Placental pericyte (primary cell): Measurements from ENCODE around the gene LIX1L. TPM values are rescaled to one million over a fixed set of nuclear protein-coding genes. Genes with fewer than 3 reads are reported as not detected.

Experiments
- total RNA-seq: library from RNA; depleted of rRNA; stranded (reverse); fragments of >200 nt; gene quantifications from 2 replicates; pipeline ENCODE4 v1.2.3, GENCODE V29; 2012

LIX1L gene
- total RNA-seq, result 27.8 and 43.1 TPM in 2 replicates

DNA sequence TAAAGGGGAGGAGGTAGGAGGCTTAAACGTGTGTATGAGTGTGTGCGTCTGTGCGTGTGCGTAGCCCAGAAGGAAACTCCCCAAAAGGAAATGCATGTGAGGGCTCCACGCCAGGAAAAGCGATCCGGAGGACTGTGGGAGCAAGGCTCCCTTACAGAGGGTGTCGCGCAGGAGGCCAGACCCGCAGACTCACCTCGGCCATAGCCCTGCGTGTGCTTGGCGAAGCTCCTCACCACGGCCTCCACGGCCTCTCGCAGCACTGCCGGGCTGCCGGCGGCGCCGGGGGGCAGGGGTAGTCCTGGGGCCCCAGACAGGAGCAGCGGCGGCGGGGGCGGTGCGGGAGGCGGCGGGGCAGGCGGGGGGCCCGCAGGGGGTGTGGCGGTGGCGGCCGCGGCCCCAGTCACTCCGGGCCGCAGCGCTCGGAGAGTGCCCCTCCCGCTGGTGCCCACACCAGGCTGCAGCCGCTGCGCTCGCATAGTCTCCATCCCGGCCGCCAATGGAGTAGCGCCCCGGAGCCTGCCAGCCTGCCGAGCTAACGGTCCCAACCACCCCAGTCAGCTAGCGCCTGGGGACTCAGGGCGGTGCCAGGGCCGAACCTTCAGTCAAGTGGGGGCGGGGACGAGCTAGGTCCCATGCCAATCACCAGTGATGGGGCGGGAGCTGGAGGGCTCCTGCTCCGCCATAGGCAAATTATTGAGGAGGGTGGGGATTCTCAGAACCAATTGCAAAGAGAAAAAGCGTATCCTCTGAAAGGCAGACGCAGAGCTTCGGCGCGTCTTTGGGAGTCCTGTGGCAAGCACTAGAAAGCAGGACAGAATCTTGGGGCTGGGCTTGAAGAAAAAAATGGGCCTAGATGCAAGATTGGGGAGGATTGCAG, at the start of gene LIX1L:
LIX1L (minus strand) TSS at position 575 of the 877 bp plus-strand sequence; CDS start at position 485, 90 bp downstream.

DNA sequence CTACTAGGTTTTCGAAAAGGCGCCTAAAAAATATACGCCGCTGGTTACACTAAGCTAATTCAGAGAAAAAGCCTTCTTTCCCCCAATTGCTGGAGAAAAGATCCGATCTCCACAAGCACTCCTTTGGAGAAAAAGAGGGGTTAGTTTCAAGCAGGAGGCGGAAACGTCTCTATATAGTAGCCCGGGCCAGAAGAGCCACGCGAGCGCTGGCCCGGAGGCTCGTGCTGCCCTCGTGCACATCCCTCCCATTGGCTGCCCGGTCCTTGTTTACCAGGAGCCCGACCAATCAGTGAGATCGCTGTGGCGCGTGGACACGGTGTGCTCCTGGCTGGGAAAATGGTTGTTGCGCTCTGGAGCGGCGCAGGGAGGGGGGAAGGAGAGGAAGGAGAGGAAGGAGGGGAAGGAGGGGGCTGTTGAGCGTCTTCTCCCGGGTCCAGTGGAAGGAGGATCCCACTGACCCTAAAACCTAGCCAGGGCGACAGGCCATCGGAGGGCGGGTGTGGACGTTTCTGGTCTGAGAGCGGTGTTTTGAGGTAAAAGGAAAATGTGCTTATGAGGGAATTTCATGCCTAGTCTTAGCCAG, 38.7 kb upstream of the LIX1L start, which contains the start of gene TXNIP:
TXNIP (minus strand) TSS at position 147 of the 583 bp plus-strand sequence. CDS start 313 bp downstream, outside the sequence.

DNA sequence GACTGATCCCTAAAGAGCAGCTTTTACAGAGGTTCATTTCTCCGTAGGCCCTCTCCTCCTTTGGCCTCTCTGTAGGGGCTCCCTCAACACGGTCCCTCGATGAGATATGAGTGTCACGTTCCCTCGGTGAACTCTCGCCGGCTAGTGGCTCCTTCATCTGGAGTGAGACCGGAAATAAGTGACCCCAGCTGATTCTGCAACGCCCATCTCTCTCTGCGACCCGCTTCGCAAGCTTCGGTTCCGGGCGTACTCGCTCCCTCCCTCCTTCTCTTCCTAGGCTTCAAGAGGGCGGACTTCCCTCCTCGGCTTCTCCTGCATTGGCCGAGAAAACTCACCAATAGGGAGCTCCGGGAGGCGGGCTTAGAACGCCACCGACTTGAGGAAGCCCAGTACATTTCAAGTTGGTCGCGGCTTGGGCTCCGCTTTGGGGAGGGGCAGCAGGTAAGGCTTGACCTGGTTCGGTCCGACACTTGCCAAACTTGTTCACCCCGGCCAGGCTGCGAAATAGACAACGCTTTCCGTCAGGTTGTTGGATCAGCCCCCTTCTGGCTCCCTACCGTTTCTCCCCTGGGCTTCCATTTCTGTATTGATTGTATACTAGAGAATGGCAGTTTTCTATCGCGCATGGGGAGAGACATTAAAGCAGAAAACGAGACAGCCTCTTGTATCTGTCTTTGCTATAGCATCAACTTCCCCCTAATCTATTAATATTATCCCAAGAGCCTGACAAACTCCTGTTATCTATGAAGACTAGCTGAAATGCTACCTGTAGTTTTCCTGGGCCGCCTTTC, 6.7 kb upstream of the LIX1L start, which contains the start of the genes ANKRD34A and POLR3GL:
ANKRD34A (minus strand) TSS at position 248 of the 791 bp plus-strand sequence. CDS start 2,816 bp downstream, outside the sequence.
POLR3GL (plus strand) TSS at position 363 of the 791 bp plus-strand sequence. CDS start 10,176 bp downstream, outside the sequence.

DNA sequence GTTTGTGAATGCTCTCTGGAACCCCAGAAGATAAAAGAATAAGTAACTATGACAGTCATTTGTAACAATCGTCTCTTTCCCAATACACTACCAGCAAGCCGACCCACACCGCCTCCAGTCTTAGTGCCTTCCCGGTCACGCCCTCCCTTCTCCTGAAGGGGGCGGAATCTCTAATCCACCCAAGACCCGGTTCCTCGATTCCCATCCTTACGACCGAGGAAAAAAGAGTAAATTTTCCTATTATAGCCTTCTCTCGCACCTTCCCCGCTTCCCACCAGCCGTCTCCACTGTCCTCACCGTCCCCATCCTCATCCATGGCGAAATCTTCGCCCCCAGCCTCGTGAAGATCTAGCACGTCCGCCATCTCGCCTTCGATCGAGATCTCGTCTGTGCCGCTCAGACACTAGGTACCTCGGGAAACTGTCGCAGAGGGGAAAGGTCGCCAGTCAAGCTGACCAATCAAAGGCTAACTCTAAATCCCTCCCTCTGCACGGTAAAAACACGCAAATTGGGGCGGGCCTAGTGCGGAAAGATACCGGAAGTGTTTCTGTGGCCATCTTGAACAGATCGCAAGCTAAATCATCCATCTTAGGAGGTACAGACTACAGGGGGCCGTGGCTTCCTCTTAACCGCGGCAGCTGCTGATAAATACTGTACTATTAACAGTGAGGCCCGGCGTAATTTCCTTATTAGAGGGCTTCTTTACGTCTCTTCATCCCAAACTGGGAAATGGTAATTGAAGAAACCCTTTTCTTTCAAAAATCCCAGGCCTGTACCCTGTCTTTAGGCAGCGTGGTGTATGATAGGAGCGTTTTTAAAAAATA, 30.5 kb downstream of the LIX1L start, which contains the start of gene RBM8A:
RBM8A (minus strand) TSS at position 422 of the 824 bp plus-strand sequence; CDS start at position 364, 58 bp downstream.

DNA sequence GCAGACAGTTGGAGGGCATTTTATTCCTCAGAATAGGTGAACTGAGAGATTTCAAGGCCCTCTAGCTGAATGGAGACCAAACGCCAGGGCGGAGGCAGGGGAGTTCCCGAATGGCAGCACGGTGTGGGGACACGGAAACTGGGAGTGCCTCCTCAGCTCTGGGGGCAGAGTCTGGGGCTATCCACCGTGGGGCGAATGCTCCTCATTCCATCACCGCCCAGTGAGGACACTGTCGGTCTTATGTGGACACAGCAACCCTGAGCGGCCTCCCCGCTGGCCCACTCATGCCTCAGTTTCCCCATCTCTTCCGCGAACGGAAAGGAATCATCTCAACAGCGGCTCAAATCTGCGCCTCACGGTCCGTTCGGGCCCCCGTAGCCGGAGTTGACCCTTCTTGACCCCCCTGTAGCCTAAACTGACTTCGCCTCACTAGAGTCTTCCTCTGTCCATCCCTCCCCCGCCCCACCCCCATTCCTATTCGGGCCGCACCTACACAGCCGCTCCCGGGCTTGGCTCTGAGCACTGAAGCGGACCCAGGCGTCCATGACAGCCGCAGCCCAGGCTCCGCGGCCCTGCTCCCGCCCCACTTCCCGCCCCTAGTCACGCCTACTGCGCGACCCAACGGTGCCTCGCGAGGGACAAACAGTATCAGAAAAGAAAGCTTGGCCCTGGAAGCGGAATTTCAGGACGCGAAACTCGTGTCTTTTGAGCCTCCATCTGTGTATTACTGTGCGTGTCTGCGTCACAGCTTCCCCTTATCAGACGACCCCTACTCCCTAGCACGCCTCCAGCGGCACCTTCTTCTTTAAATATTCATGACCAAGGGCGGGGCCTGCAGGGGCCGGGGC, 39.4 kb downstream of the LIX1L start, which contains the start of gene PEX11B:
PEX11B (minus strand) TSS at position 574 of the 848 bp plus-strand sequence; CDS start at position 545, 29 bp downstream.

DNA sequence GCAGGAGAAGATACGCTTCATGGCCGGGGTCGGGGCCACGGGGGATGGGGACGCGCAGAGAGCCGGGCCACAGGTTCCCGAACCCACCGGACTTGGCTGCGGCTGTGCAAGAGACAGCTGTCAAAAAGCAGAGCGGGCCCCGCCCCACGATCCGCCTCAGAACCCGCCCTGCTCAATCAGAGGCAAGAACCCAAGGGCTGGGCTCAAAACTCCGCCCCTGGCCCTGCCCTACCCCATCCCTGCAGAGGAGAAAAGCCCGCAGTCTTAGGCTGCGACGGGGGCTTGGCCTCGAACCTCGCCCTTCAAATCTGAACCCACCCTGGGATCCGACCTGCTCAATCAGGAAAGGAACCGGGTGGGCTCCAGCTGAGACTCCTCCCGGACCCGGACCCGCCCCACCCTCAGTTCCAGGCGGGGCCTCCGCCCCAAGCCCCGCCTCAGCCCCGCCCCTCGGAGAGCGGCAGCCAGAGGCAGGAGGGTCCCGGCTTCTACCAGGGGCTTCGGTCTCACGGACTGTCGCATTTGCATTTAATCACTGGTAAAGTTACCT, 72.0 kb downstream of the LIX1L start, which contains the start of gene ANKRD35:
ANKRD35 (minus strand) TSS at position 129 of the 550 bp plus-strand sequence; CDS start at position 21, 108 bp downstream.

Other genes starting within 250 kb of the LIX1L start
- gene CD160, start 238.5 kb downstream of the LIX1L start, total RNA-seq, result not detected in 2 replicates
- 12.5 and 18.9 TPM in 2 replicates for gene RNF115, start 133.9 kb downstream of the LIX1L start, total RNA-seq
- 57.7 and 112 TPM in 2 replicates for gene POLR3C, start 133.8 kb downstream of the LIX1L start, total RNA-seq
- 3.3 and 5.3 TPM in 2 replicates for gene NUDT17, start 112.4 kb downstream of the LIX1L start, total RNA-seq
- gene PIAS3, start 98.9 kb downstream of the LIX1L start, total RNA-seq, result 25.6 and 26.3 TPM in 2 replicates
- 0.22 and 0.57 TPM in 2 replicates for gene ANKRD35, start 72.2 kb downstream of the LIX1L start, total RNA-seq
- 1.1 and 5.4 TPM in 2 replicates for gene ITGA10, start 48.0 kb downstream of the LIX1L start, total RNA-seq
- 27.4 and 27.5 TPM in 2 replicates for gene PEX11B, start 39.3 kb downstream of the LIX1L start, total RNA-seq
- gene RBM8A, start 30.5 kb downstream of the LIX1L start, total RNA-seq, result 96.9 and 183 TPM in 2 replicates
- 0.44 and 3.1 TPM in 2 replicates for gene ANKRD34A, start 6.6 kb upstream of the LIX1L start, total RNA-seq
- gene POLR3GL, start 6.7 kb upstream of the LIX1L start, total RNA-seq, result 11.0 and 14.4 TPM in 2 replicates
- gene TXNIP, start 38.6 kb upstream of the LIX1L start, total RNA-seq, result 5.2 and 12.7 TPM in 2 replicates
- not detected in 2 replicates for gene HJV, start 63.7 kb upstream of the LIX1L start, total RNA-seq
- 0.86 and 3.5 TPM in 2 replicates for gene NBPF10, start 186.8 kb upstream of the LIX1L start, total RNA-seq